Natural killer cell (primary cell): ENCODE measurements around the gene MAML3. TPM values are rescaled to one million over a fixed set of nuclear protein-coding genes. Genes with fewer than 3 reads are reported as not detected.
A peak's percentile ranks its signal among the peaks of the same experiment; 100 is the strongest.

Experiments used
- ATAC-seq, 3 donors: fragments of 150-1000 bp in 2 of 3; fragments of 200-7000 bp in 1 of 3; cut with Tn5 transposase; 1 replicate in 1 of 3; 2 replicates in 2 of 3; pipeline ENCODE4 v1.10.0; 2021; ENCODE audit warnings: mild to moderate bottlenecking in 2 of 3, moderate library complexity in 2 of 3
- DNase-seq, 2 donors: peaks; one replicate each; pipeline versions ENCODE4 v3.0.0 to v3.0.0-alpha.2; 2013 to 2021; ENCODE audit warnings: mixed read lengths in 1 of 2
- H3K27ac ChIP-seq: one replicate; pipeline ENCODE4 v1.5.1; 2013; ENCODE audit warnings: mild to moderate bottlenecking, low read length
- H3K27me3 ChIP-seq: one replicate; pipeline ENCODE4 v1.6.1; 2013; ENCODE audit warnings: low read length; ENCODE audit not compliant: control insufficient read depth, insufficient read depth
- H3K36me3 ChIP-seq: one replicate; pipeline ENCODE4 v1.6.1; 2013; ENCODE audit warnings: low read length; ENCODE audit not compliant: control insufficient read depth, insufficient read depth
- H3K4me1 ChIP-seq: one replicate; pipeline ENCODE4 v1.6.1; 2013; ENCODE audit warnings: low read length; ENCODE audit not compliant: control insufficient read depth, insufficient read depth
- H3K4me3 ChIP-seq: one replicate; pipeline ENCODE4 v1.5.1; 2013; ENCODE audit warnings: low read length
- H3K9me3 ChIP-seq: one replicate; pipeline ENCODE4 v1.6.1; 2013; ENCODE audit warnings: low read length; ENCODE audit not compliant: control insufficient read depth, insufficient read depth
- H3K27ac Mint-ChIP-seq, 2 donors: one replicate each; pipeline ENCODE4 v1.8.0; 2022; ENCODE audit warnings: mild to moderate bottlenecking in 2 of 2, mixed read lengths in 2 of 2, moderate library complexity in 1 of 2
- H3K27me3 Mint-ChIP-seq, 2 donors: one replicate each; pipeline ENCODE4 v1.8.0; 2022; ENCODE audit warnings: low read depth in 2 of 2, mixed read lengths in 2 of 2
- H3K36me3 Mint-ChIP-seq: one replicate; pipeline ENCODE4 v1.8.0; 2022; ENCODE audit warnings: mixed read lengths
- H3K4me1 Mint-ChIP-seq, 2 donors: one replicate each; pipeline ENCODE4 v1.8.0; 2022; ENCODE audit warnings: mixed read lengths in 2 of 2
- H3K4me3 Mint-ChIP-seq: one replicate; pipeline ENCODE4 v1.8.0; 2022; ENCODE audit warnings: mild to moderate bottlenecking, moderate library complexity, mixed read lengths
- H3K9me3 Mint-ChIP-seq, 2 donors: one replicate each; pipeline ENCODE4 v1.8.0; 2022; ENCODE audit warnings: mixed read lengths in 2 of 2
- WGBS: methylation state at CpG from one replicate; pipeline ENCODE4 v1.1.7; 2013; ENCODE audit warnings: missing lambda C conversion rate; ENCODE audit not compliant: insufficient coverage; 5-methylcytosine and 5-hydroxymethylcytosine counted together
- intact Hi-C: fragments of 100-400 bp; cut with micrococcal nuclease; formaldehyde crosslinking; loops from one replicate; pipeline ENCODE4 v1.14.2; 2022
- total RNA-seq, 4 donors: library from RNA; stranded (reverse); fragments of 120-200 nt in 1 of 4; gene quantifications; one replicate each; pipeline versions ENCODE4 v1.2.3 to v1.2.4, GENCODE V29; 2013 to 2022
- TF ChIP-seq, protein P1 (sequence below): fragments of 200-600 bp; IDR thresholded peaks from one replicate; pipeline ENCODE4 v1.8.0; 2022; ENCODE audit warnings: antibody characterized with exemption

The MAML3 gene
- total RNA-seq, 3 donors from 2014 or later (not counting 1 experiment from before 2014, with no cell fraction given) = 1.7 to 5.6 (median 2.8) TPM

DNA sequence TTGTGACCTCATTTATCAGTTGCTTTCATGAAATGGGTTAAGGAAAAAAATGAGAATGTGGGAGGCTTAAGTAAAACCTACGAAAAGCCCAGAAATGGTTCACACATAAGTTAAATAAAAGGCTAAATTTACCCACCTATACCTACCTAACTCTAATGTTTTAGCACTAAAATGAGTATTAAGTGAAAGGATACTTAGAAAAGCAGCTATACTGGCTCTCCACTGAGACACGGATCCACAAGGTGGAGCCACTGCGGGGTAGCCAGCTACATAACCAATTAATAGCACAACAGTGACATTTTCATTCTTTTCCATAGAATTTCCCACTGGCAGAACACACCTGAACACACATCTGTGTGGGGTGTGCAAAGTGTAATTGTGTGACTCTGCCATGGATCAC is 101.9 kb downstream of the MAML3 start:
- TF ChIP-seq, protein P1, sequence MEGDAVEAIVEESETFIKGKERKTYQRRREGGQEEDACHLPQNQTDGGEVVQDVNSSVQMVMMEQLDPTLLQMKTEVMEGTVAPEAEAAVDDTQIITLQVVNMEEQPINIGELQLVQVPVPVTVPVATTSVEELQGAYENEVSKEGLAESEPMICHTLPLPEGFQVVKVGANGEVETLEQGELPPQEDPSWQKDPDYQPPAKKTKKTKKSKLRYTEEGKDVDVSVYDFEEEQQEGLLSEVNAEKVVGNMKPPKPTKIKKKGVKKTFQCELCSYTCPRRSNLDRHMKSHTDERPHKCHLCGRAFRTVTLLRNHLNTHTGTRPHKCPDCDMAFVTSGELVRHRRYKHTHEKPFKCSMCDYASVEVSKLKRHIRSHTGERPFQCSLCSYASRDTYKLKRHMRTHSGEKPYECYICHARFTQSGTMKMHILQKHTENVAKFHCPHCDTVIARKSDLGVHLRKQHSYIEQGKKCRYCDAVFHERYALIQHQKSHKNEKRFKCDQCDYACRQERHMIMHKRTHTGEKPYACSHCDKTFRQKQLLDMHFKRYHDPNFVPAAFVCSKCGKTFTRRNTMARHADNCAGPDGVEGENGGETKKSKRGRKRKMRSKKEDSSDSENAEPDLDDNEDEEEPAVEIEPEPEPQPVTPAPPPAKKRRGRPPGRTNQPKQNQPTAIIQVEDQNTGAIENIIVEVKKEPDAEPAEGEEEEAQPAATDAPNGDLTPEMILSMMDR = no peak
- H3K36me3 Mint-ChIP-seq = no peaks in the 10 kb centered on the region
- peaks cover 40 to 68% of the 10 kb centered on the region in 2 donors for H3K27me3 Mint-ChIP-seq
- H3K27ac Mint-ChIP-seq = no peak overlapping the region
- WGBS = 35% methylated on average over 2 of the region's 3 CpGs
- ATAC-seq = no peak
- H3K36me3 ChIP-seq = no peaks in the 10 kb centered on the region
- peaks cover 25% of the 10 kb centered on the region for H3K4me1 ChIP-seq
- no peaks in the 10 kb centered on the region for H3K9me3 Mint-ChIP-seq
- H3K27ac ChIP-seq = no peak overlapping the region
- no peak overlapping the region for H3K4me3 ChIP-seq
- intact Hi-C loops = loop anchor here (2.0 to 5.0 kb wide), 2 partner anchors 99 to 200 kb away; no protein-coding TSS in a partner anchor
- peak in 1 of 2 donors; percentile 60 for DNase-seq
- H3K4me1 Mint-ChIP-seq = peaks cover 24 to 32% of the 10 kb centered on the region in 2 donors
- no peak overlapping the region for H3K4me3 Mint-ChIP-seq
- H3K9me3 ChIP-seq = no peaks in the 10 kb centered on the region
- H3K27me3 ChIP-seq = peaks cover 5% of the 10 kb centered on the region

DNA sequence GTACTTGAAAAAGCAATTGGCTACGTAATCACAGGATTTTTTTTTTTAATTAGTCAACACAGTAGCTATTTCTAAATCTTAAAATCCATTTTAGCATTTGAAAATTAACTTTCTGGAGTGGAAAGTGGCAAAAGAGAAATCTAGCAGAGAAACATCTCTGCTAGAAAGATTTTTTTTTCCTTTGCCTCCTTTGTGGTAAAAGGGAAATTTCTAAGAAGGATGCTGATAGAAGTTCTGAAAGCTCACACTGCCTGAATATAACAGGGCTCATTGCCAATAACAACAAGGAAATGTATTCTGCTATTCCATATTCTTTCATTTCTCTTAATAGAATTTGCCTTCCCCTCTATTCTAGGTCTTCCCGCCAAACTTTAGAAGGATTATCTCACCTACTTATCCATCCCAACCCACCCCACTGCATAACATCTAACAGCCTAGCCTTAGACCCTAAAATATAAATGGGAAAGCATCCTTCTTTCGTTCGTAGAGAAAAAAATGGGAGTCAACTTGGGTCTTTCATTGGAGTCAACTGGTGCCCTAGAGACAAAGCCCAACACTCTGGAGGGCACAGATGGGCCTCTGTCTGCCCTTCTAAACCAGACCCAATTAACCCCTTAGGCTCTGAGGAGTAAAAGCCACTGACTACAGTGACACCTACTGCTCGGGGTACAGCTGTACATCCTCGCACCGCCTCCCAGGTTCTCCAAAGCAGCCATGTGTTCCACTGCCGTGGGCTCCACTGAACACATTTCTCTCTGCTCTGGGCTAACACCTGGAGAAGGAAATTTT is 103.9 kb downstream of the MAML3 start:
- 85% methylated on average over 7 of the region's 8 CpGs for WGBS
- no peak for ATAC-seq
- Mint-ChIP-seq H3K36me3 (no peaks in the 10 kb centered on the region), H3K27me3 (peaks cover 35 to 65% of the 10 kb centered on the region in 2 donors), H3K27ac (peak overlapping the region; percentile 39 to 80), H3K9me3 (no peaks in the 10 kb centered on the region), H3K4me1 (peaks cover 24 to 32% of the 10 kb centered on the region in 2 donors), H3K4me3 (peak overlapping the region; percentile 87)
- intact Hi-C loops = loop anchor here (5.0 kb wide), 1 partner anchor 202 kb away; no protein-coding TSS in a partner anchor
- Histone ChIP-seq H3K4me1 (peaks cover 25% of the 10 kb centered on the region), H3K27ac (peak overlapping the region; percentile 62), H3K9me3 (no peaks in the 10 kb centered on the region), H3K36me3 (no peaks in the 10 kb centered on the region), H3K27me3 (peaks cover 5% of the 10 kb centered on the region), H3K4me3 (no peak overlapping the region)
- TF ChIP-seq, protein P1 = no peak
- no peak for DNase-seq

DNA sequence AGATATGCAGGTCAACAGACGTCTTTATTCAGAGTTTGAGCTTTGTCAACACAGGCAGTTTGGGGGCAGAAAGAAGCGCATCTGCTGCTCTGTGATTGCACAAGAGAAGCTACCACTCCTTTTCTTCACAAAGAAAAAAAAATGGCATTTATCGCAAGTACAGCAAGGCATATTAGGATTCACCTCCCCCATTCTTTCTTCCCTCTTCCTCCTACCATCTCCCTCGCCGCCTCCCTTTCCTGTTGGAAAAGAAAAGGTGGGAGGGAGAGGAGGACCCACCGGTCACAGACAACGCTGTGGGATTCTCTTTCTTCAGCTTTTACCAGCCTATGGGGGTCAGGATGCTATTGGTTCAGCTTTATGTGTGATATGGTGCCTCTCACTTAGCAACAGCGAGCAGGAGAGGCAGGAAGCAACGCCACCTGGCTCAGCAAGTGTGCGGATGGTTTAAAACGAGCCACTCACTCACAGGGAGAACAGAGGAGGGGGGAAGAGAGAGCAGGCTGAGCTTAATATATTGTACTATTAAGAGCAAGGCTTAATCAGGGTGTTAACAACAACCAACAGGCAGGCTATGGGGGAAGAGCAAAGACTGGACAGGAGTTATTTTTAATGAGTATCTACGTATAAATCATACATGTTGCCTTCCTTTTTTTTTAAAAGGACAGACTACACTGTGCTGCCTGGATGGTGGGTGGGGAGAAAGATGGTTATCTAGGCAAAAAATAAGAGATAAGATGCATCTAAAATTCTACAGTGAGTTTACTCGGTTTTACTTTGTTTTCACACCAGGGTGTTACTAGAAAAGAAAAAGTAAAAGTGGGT is 104.7 kb downstream of the MAML3 start:
- intact Hi-C loops = no loop called here
- peak; percentile 86 to 89 (median 86) for ATAC-seq
- Histone ChIP-seq H3K4me1 (peaks cover 20% of the 10 kb centered on the region), H3K27ac (peak overlapping the region; percentile 62), H3K36me3 (no peaks in the 10 kb centered on the region), H3K27me3 (peaks cover 5% of the 10 kb centered on the region), H3K9me3 (no peaks in the 10 kb centered on the region), H3K4me3 (peak overlapping the region; percentile 21)
- 1% methylated on average over 9 of the region's 13 CpGs for WGBS
- Mint-ChIP-seq H3K4me1 (peaks cover 24 to 26% of the 10 kb centered on the region in 2 donors), H3K27me3 (peaks cover 28 to 63% of the 10 kb centered on the region in 2 donors), H3K4me3 (peak overlapping the region; percentile 87), H3K9me3 (no peaks in the 10 kb centered on the region), H3K27ac (peak overlapping the region; percentile 39 to 80), H3K36me3 (no peaks in the 10 kb centered on the region)
- peak; percentile 19 to 74 for DNase-seq
- TF ChIP-seq, protein P1 = no peak
